NOMO-1 treated with dmso at 0.1 percent for 144 hours (cell line): ENCODE data around the gene GPX8.
A peak's percentile ranks its signal among the peaks of the same experiment; 100 is the strongest.

Experiments
- DNase-seq: peaks from one replicate; lab custom pipeline; 2025; ENCODE audit not compliant: unreplicated experiment; lab: John Stamatoyannopoulos, UW

The GPX8 gene

DNA sequence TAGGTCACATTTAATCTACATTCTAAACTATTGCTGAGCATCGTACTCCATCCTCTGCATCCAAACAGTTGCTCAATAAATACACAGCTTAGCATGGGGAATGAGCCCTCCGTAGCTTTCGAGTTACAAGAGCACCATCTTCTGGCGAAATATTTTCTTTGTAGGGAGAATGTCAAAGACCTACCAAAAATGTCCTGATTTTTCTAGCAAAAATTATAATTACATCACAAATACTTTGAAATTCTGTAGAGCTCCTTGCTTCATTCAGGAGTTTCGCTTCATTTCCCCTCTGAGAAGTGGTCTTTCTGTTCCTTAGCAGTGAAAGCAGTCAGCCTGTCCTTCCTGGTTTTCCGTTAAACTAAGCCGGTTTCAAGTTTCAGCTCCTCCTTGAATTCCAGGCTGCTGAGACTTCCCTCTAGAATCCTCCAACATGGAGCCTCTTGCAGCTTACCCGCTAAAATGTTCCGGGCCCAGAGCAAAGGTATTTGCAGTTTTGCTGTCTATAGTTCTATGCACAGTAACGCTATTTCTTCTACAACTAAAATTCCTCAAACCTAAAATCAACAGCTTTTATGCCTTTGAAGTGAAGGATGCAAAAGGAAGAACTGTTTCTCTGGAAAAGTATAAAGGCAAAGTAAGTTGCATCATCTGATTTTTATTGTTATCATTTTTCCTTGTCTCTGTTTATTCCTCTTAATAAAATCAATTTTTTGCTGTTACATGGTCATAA lies at the start of gene GPX8:
Gene GPX8, plus strand, starts transcription at position 409 of the 730 bp plus-strand sequence. Its CDS starts 22 bp downstream, at position 431.
- peak; percentile 27 for DNase-seq

DNA sequence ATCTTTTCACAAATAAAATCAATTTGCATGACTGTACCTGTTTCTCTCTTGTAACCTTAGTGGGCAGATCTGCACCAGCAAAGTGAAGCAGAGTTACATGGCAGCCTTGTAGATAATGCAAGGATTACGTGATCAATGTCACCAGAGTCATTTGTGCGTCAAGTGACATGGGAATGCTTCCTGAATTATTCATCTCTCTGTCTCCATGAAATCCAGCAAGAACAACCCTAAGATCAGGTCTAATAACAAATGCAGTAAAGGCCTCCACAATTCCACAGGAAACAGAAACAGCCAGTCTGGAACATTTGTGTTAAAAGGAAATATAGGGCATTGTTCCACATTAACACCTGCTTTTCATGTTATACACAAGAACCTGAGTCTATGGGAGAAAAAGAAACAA lies 49.8 kb upstream of the GPX8 start:
- no peak for DNase-seq

DNA sequence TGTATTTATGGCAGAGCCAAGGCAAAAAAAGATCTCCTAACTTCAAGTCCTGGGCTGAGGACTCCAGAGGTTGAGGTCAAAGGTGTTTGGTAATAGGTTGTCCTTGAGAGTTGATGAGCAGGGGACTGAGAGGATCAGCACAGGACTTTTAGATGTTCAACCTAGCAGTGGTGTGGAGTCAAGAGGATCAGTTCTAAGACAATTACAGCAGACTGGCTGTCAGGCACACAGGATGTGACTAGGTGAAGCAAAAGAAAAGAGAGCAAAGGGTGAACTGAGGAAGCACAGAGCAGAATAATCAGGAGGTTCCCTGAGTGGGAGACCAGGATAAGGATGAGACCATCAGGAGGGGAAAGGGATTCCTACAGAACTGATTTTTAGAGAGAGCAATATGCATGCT lies 46.6 kb upstream of the GPX8 start:
- DNase-seq = no peak

GRCh38 chr5:55114061-55114460 lies 45.9 kb upstream of the GPX8 start:
- no peak for DNase-seq

- no peak for DNase-seq
Observed at GRCh38 chr5:55123365-55123764, 36.6 kb upstream of the GPX8 start.

DNA sequence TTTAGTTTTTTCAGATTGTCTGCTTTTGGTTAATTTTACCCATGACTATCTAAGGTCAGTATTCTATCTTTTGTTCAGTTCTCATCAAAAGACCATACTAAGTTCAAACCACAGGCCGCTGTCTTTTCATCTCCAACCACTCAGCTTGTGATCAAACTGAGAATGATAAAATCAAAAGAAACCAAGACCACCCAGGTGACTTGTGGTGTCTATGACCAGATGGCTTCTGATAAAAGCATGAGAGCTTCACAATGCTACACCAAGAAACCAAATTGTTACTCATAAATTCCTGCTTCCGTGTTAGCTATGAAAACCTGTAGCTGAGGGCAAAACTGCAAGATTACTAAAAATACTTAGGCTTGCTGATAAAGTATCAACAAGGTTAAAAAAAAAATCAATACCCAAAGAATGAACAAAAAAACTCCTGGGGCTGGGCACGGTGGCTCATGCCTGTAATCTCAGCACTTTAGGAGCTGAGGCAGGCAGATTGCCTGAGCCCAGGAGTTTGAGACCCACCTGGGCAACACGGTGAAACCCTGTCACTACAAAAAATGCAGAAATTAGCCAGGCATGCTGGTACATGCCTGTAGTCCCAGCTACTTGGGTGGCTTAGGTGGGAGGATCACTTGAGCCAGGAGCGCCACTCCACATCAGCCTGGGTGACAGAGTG lies 25.8 kb upstream of the GPX8 start:
- no peak for DNase-seq

DNA sequence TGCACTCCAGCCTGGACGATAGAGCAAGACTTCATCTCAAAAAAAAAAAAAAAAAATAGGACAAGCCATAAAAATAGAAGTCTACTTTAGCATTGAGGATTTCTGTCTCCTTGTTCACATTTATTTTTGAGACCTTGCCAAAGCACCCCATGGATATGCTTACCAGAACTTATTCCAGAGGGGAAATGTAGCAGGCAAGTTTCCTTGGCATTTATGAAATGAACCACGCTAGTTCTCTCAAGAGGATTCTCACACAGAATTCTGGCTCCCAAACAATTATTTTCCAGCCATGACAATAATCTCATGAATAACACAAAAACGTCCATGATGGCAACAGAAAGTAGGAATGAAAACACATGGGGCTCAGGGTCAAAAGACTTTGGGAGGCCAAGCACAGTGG lies 23.4 kb upstream of the GPX8 start:
- no peak for DNase-seq

- no peak for DNase-seq
Observed at GRCh38 chr5:55140908-55141665, 18.9 kb upstream of the GPX8 start.

GRCh38 chr5:55141945-55142690 lies 17.9 kb upstream of the GPX8 start:
- no peak for DNase-seq

DNA sequence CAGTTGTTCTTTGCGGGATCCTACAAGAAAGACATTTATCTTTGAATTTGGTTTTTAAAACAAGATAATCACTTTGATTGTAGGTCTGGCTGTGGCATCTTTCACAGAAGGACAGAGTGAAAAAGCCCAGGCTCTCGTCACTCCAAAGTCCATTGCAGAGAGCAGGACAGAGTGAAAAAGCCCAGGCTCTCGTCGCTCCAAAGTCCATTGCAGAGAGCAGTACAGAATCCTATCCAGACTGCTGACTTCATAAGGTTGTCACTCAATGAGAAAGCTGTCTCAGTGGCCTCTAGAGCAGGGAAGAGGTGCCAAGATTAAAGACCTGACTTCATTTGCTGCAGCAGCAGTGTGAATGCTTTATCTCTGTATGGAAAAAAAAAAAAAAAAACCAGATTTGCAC lies 16.3 kb upstream of the GPX8 start:
- DNase-seq = no peak

DNA sequence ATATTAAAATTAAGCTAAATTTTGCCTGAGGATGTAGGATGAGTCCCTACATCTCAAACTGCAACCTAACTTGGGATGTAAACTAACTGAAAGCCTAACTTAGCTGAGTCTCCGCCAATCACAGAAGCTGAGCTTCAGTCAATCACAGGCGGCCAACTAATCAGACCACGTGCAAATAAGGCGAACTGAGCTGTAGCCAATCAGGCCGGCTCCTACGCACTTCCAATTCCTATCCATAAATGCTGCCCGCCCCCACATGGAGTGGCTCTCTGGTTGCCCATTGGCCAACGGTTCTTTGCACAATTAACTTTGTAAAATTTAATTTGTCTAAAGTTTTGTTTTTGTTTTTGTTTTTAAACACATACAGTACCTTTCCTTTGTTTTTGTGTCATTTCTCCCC lies 13.9 kb upstream of the GPX8 start:
- no peak for DNase-seq

- DNase-seq = peak; percentile 80
Observed at GRCh38 chr5:55146543-55147151, 13.3 kb upstream of the GPX8 start.

GRCh38 chr5:55149308-55149795 lies 10.6 kb upstream of the GPX8 start:
- no peak for DNase-seq

DNA sequence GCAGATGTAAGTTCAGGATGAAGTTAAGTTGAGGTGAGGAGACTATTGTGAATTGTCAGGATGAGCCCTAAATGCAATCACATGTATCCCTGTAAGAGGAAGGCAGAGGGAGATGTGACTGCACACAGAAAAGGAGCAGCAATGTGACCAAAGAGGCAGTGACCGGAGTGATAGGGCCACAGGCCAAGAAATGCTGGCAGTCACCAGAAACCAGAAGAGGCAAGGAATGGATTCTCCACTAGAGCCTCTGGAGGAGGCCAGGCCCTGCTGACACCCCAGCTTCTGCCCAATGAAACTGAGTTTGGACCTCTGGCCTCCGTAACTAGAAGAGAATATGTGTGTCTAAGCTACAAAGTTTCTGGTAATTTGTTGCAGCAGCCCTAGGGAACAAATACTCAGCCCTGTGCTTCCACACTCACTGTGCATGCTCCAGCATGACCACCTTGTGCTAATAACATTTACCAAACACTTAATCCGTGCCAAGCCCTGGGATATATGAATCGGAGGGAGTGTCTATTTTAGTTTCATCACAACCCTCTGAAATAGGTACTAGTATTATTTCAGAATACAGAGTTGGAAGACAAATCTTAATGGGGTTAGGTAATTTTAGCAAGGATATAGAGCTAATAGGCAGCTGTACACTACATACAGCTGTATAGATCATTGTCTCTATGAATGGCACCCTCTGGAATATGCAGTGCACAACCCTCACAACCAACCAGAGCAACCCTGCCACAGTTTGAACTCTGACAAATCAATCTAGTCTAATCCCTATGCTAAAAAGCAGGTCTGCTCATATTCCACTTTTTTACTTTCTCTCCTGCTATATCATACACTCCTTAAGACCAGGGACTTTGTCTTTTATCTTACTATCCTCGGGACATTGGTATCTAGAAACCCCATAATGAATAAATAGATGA lies 7.8 kb upstream of the GPX8 start:
- DNase-seq = no peak

GRCh38 chr5:55154873-55155272 lies 5.1 kb upstream of the GPX8 start:
- DNase-seq = no peak

DNA sequence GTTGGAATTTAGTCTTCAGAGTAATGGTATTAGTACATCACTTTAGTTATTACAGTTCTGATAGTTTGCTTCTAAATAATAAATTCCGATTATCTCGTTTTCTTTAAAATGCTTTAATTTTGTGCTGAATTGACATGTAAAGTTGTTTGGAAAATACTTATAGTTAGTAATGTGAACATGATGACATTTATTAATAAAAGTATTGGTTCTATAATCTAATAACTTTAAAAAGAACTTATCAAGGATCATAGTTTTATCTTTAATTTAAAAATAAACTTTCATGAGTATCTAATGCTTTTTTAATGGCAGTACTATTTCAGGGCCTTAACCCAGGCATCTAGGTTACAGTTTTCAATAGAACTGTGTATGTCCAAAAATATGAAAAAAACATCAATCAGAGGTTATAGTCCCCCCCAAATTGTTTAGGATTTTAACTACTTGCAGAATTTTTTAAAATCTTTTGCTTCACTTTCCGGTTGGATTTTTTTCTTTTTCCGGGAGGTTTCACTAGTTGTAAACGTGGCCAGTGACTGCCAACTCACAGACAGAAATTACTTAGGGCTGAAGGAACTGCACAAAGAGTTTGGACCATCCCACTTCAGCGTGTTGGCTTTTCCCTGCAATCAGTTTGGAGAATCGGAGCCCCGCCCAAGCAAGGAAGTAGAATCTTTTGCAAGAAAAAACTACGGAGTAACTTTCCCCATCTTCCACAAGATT lies 680 bp downstream of the GPX8 start:
- no peak for DNase-seq

DNA sequence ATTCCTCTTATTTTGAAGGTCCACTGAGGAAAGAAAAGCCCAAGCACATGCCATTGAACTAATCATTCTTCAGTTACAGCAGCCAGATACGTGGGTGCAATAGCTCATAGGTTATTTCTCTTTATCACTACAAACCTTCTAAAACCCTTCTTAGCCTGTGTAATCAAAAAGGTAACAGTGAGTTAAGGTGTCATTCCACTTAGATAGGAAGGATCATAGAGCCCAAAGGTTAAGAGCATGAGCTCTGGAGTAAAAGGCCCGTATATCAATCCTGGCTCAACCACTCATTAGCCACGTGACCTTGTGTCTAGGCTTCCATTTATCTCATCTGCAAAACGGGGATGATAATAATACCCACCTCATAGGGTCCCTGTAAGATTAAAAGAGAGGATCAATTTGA lies 2.7 kb downstream of the GPX8 start:
- DNase-seq = no peak

DNA sequence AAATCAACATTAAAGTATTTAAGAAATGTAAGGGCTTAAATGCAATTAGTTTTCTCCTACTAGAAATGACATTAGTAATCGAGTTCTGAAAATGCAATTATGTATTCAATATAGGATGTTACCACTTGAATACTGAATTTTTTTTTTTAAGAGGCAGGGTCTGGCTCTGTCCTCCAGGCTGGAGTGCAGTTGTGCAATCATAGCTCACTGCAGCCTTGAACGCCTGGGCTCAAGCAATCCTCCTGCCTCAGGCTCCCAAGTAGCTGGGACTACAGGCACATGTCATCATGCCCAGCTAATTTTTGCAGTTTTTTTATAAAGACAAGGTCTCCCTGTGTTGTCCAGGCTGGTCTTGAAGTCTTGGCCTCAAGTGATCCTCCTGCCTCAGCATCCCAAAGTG lies 11.5 kb downstream of the GPX8 start:
- no peak for DNase-seq
